Breast epithelium (tissue), 3 donors: ENCODE results near the gene SOX13.

ENCODE experiments used
- POLR2A ChIP-seq: fragments of 450-650 bp; IDR thresholded peaks from one replicate; pipeline ENCODE4 v1.6.1; 2016; ENCODE audit warnings: antibody characterized with exemption, mild to moderate bottlenecking, moderate library complexity
- POLR2AphosphoS5 ChIP-seq, 3 donors: sonication (generic); formaldehyde crosslinking; IDR thresholded peaks; one replicate each; pipeline ENCODE4 v1.6.1; 2017; ENCODE audit warnings: antibody characterized with exemption in 3 of 3
- TF ChIP-seq, protein P1 (sequence below), 3 donors: fragments of 450-650 bp; IDR thresholded peaks; one replicate each; pipeline ENCODE4 v1.5.1; 2016 to 2017; ENCODE audit warnings: antibody characterized with exemption in 3 of 3, mild to moderate bottlenecking in 3 of 3, moderate library complexity in 3 of 3

DNA sequence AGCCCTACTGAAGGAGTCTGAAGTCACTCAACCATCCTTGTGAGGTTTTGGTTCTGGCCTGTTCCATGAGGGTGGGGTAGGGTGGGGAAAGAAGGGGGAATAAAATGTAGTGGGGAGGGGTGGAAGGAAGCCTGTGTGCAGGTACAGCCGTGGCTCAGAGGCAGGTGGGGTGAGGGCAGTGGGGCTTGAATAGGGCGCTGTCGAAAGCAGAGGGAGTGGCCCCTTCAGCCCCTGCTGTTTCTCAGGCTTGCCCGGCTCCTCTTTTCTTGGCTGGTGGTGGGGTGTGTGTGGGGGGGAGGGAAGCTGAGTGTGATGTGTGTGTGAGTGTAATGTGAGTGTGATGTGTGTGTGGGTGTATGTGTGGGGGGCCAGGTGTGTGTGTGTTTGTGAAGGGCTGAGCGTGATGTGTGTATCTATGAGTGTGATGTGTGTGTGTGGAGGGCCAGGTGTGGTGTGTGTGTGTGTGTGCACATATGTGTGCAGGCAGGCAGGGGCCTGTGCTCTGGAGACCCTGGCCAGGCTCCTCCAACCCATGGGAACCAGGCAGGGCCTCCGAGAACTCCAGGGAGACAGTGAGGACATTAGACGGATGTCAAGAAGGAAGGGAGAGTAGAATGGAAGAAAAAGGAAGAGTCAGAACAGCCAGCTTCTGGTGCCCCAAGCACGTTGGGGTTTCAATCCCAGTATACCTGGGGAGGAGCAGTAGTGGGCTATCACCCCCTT lies 9.0 kb downstream of the SOX13 start:
- TF ChIP-seq, protein P1, sequence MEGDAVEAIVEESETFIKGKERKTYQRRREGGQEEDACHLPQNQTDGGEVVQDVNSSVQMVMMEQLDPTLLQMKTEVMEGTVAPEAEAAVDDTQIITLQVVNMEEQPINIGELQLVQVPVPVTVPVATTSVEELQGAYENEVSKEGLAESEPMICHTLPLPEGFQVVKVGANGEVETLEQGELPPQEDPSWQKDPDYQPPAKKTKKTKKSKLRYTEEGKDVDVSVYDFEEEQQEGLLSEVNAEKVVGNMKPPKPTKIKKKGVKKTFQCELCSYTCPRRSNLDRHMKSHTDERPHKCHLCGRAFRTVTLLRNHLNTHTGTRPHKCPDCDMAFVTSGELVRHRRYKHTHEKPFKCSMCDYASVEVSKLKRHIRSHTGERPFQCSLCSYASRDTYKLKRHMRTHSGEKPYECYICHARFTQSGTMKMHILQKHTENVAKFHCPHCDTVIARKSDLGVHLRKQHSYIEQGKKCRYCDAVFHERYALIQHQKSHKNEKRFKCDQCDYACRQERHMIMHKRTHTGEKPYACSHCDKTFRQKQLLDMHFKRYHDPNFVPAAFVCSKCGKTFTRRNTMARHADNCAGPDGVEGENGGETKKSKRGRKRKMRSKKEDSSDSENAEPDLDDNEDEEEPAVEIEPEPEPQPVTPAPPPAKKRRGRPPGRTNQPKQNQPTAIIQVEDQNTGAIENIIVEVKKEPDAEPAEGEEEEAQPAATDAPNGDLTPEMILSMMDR (IDR thresholded peaks at IDR 0.05) = no peak
- TF ChIP-seq POLR2A = no peak
- no peak for TF ChIP-seq POLR2AphosphoS5 (IDR thresholded peaks at IDR 0.05)
